Prostate gland (tissue), 2 donors: Measurements from ENCODE around the gene FSTL5. TPM values are rescaled to one million over a fixed set of nuclear protein-coding genes. Genes with fewer than 3 reads are reported as not detected.

Experiments used
- DNase-seq: peaks from one replicate; pipeline ENCODE4 v3.0.0-alpha.2; 2019; ENCODE audit warnings: low spot score
- H3K27ac ChIP-seq, 2 donors: fragments of 200-600 bp; sonication (generic); 2 replicates each; pipeline ENCODE4 v1.5.1; 2017 to 2019
- H3K27me3 ChIP-seq: fragments of 200-600 bp; sonication (generic); replicated peaks from 2 replicates; pipeline ENCODE4 v1.5.1; 2019; ENCODE audit not compliant: insufficient read depth
- H3K36me3 ChIP-seq, 2 donors: fragments of 200-600 bp; sonication (generic); 1 replicate in 1 of 2; 2 replicates in 1 of 2; pipeline versions ENCODE4 v1.5.1 to v1.8.1; 2017 to 2019
- H3K4me1 ChIP-seq: fragments of 200-600 bp; sonication (generic); replicated peaks from 2 replicates; pipeline ENCODE4 v1.5.1; 2019
- H3K4me3 ChIP-seq, 2 donors: fragments of 200-600 bp; sonication (generic); 2 replicates each; pipeline ENCODE4 v1.5.1; 2017 to 2019
- H3K9me3 ChIP-seq: fragments of 200-600 bp; sonication (generic); 2 replicates; pipeline ENCODE4 v1.5.1; 2017
- POLR2A ChIP-seq: fragments of 450-650 bp; IDR thresholded peaks from one replicate; pipeline ENCODE4 v1.6.1; 2016; ENCODE audit warnings: antibody characterized with exemption, mild to moderate bottlenecking
- POLR2AphosphoS5 ChIP-seq: sonication (generic); formaldehyde crosslinking; IDR thresholded peaks from one replicate; pipeline ENCODE4 v1.6.1; 2017; ENCODE audit warnings: antibody characterized with exemption
- WGBS: methylation state at CpG from one replicate; pipeline ENCODE4 v1.1.5; 2018; 5-methylcytosine and 5-hydroxymethylcytosine counted together
- intact Hi-C: fragments of 100-400 bp; cut with DNase I; formaldehyde crosslinking; loops from one replicate; pipeline ENCODE4 v1.14.2; 2022
- total RNA-seq, 2 donors: library from RNA; depleted of rRNA; stranded (reverse); fragments of >200 nt; gene quantifications; one replicate each; pipeline ENCODE4 v1.1.0, GENCODE V29; 2016
- TF ChIP-seq, protein P1 (sequence below), 4 experiments: fragments of 200-600 bp in 2 of 4; fragments of 450-650 bp in 2 of 4; sonication (generic) in 2 of 4; IDR thresholded peaks; 1 replicate in 3 of 4; 2 replicates in 1 of 4; pipeline ENCODE4 v1.5.1; 2016 to 2019; ENCODE audit warnings: antibody characterized with exemption in 4 of 4, mild to moderate bottlenecking in 2 of 4, moderate library complexity in 2 of 4

The FSTL5 gene
- total RNA-seq, 2 donors from 2014 or later: 0.45 TPM; not detected in 1

GRCh38 chr4:161987611-161988010, 176.2 kb downstream of the FSTL5 start:
- intact Hi-C loops: no loop called here
- 77% methylated on average over 1 of the region's 1 CpG for WGBS
- no peaks in the 10 kb centered on the region for H3K36me3 ChIP-seq
- H3K9me3 ChIP-seq: no peaks in the 10 kb centered on the region
- no peaks in the 10 kb centered on the region for H3K27me3 ChIP-seq
- H3K4me3 ChIP-seq: no peak overlapping the region
- H3K4me1 ChIP-seq: no peaks in the 10 kb centered on the region
- TF ChIP-seq POLR2AphosphoS5 (no peak), POLR2A (no peak)
- TF ChIP-seq, protein P1, sequence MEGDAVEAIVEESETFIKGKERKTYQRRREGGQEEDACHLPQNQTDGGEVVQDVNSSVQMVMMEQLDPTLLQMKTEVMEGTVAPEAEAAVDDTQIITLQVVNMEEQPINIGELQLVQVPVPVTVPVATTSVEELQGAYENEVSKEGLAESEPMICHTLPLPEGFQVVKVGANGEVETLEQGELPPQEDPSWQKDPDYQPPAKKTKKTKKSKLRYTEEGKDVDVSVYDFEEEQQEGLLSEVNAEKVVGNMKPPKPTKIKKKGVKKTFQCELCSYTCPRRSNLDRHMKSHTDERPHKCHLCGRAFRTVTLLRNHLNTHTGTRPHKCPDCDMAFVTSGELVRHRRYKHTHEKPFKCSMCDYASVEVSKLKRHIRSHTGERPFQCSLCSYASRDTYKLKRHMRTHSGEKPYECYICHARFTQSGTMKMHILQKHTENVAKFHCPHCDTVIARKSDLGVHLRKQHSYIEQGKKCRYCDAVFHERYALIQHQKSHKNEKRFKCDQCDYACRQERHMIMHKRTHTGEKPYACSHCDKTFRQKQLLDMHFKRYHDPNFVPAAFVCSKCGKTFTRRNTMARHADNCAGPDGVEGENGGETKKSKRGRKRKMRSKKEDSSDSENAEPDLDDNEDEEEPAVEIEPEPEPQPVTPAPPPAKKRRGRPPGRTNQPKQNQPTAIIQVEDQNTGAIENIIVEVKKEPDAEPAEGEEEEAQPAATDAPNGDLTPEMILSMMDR (IDR thresholded peaks at IDR 0.05): no peak
- no peak overlapping the region for H3K27ac ChIP-seq
- no peak for DNase-seq

DNA sequence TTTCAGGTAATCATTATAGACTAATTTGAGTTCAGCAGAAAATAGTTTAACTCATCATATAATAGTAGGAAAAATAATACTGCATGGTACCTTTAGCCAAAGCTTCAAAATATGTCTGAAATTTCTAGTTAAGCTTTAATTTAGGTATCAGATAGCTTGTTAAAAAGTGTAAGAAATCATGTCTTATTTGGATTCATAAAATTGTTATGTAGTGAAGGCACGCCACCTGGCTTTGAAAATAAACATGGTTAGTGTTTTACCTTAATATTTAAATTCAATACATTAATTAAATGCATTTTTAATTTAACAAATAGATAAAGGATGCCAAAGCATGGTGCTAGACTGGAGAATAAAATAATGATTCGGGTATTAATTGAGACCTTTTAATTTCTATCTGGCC, 211.4 kb downstream of the FSTL5 start:
- Histone ChIP-seq H3K4me3 (no peak overlapping the region), H3K27ac (no peak overlapping the region), H3K27me3 (no peaks in the 10 kb centered on the region), H3K9me3 (no peaks in the 10 kb centered on the region), H3K4me1 (no peaks in the 10 kb centered on the region), H3K36me3 (no peaks in the 10 kb centered on the region)
- WGBS: 87% methylated on average over 2 of the region's 2 CpGs
- intact Hi-C loops: no loop called here
- no peak for DNase-seq
- TF ChIP-seq POLR2AphosphoS5 (no peak), POLR2A (no peak)

DNA sequence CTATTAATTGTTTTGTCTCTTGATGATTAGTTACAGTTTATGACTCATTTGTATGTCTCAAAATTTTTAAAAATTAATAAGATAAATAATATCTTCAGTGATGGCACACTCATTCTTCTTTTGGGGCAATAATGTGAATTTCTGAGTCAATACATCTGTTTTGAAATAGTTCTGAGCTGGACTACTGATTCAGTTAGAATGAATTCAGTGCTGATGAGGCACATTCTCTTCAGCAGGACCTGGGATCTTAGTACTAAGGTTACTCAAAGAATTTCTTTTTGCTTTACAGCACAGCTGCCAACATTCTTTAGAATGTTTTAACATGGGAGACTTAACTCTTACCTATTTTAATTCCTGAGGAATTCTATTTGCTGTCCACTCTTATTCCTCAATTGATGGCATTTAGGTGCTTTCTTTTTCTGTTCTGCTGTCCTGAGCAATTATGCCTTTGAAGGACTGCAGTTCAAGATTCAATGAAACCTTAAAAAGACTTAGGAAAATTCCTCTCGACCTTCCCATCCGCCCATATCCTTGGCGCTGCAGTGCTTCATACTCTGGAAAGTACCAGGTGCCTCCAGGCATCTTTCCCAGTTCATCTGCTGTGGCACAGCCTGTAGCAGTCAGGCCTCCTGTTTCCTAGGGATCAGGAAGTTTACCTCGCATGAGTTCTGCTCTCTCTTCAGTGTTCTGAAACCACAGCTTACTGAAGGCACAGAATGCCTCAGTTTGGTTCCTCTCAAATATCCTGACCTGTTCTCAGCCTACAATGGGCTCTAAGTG, 213.7 kb downstream of the FSTL5 start:
- Histone ChIP-seq H3K27me3 (no peaks in the 10 kb centered on the region), H3K9me3 (no peaks in the 10 kb centered on the region), H3K27ac (no peak overlapping the region), H3K4me3 (no peak overlapping the region), H3K36me3 (no peaks in the 10 kb centered on the region), H3K4me1 (no peaks in the 10 kb centered on the region)
- TF ChIP-seq, protein P1 (IDR thresholded peaks at IDR 0.05): no peak
- TF ChIP-seq POLR2AphosphoS5 (no peak), POLR2A (no peak)
- intact Hi-C loops: no loop called here
- WGBS: 77% methylated on average over 4 of the region's 4 CpGs
- DNase-seq: no peak

DNA sequence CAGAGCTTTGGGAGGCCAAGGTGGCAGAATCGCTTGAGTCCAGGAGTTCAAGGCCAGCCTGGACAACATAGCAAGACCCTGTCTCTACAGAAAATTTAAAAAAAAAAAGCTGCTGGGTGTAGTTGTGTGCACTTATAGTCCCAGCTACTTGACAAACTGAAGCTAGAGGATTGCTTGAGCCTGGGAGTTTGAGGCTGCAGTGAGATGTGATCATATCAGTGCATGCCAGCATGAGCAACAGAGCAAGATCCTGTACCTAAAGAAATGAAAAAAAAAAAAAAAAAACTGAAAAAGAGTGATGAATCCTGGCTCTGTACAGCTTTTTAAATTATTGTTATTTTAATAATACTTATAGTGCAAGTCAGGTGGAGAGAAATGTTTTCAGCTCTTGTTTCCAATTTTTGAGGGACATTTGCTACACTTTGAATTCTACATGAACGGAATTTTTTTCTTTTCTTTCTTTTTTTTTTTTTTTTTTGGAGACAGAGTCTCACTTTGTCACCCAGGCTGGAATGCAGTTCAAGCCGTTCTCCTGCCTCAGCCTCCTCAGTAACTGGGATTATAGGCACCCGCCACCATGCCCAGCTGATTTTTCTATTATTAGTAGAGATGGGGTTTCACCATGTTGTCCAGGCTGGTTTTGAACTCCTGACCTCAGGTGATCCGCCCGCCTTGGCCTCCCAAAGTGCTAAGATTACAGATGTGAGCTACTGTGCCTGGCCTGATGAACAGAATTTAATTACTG, 215.6 kb downstream of the FSTL5 start:
- TF ChIP-seq POLR2AphosphoS5: no peak
- TF ChIP-seq POLR2A: no peak
- H3K9me3 ChIP-seq: no peaks in the 10 kb centered on the region
- H3K4me3 ChIP-seq: no peak overlapping the region
- no peaks in the 10 kb centered on the region for H3K27me3 ChIP-seq
- intact Hi-C loops: no loop called here
- WGBS: 91% methylated on average over 6 of the region's 6 CpGs
- no peaks in the 10 kb centered on the region for H3K36me3 ChIP-seq
- H3K4me1 ChIP-seq: no peaks in the 10 kb centered on the region
- H3K27ac ChIP-seq: no peak overlapping the region
- no peak for DNase-seq

DNA sequence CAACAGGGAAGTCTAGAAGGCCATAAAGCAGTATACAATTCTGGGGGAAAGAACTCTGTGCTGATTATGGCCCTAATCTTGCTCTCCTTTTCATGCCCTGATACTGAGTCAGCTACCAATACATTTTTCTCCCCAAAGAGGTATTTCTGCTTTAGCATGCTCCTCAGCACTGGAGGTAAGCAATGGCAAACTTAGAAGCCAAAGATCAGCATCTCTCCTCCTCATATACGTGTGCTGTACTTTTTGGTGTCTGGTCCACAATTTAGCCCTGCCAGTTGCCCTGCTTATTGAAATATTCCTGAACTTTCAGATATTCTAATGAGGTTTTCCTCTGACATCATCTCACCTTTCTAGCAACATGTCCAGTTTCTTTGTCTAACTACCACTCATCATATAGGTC, 226.2 kb downstream of the FSTL5 start:
- 92% methylated on average over 1 of the region's 1 CpG for WGBS
- no peak for DNase-seq
- H3K36me3 ChIP-seq: no peaks in the 10 kb centered on the region
- intact Hi-C loops: no loop called here
- H3K27ac ChIP-seq: no peak overlapping the region
- H3K4me3 ChIP-seq: no peak overlapping the region
- H3K27me3 ChIP-seq: no peaks in the 10 kb centered on the region
- no peaks in the 10 kb centered on the region for H3K9me3 ChIP-seq
- H3K4me1 ChIP-seq: no peaks in the 10 kb centered on the region
- TF ChIP-seq POLR2AphosphoS5: no peak
- no peak for TF ChIP-seq POLR2A
- TF ChIP-seq, protein P1 (IDR thresholded peaks at IDR 0.05): no peak
